Upper lobe of right lung (tissue), 1 donor: ENCODE results near the gene ALPL. TPM values are rescaled to one million over a fixed set of nuclear protein-coding genes. Genes with fewer than 3 reads are reported as not detected.

ENCODE experiments used
- ATAC-seq: fragments of 200-7000 bp; cut with Tn5 transposase; one replicate; pipeline ENCODE4 v1.9.1; 2020; ENCODE audit warnings: mild to moderate bottlenecking, moderate library complexity
- DNase-seq: peaks from one replicate; pipeline ENCODE4 v3.0.0-alpha.2; 2020
- H3K27ac ChIP-seq: fragments of 200-600 bp; one replicate; pipeline ENCODE4 v1.8.0; 2022
- H3K27me3 ChIP-seq: fragments of 200-600 bp; one replicate; pipeline ENCODE4 v1.8.0; 2022; ENCODE audit warnings: mild to moderate bottlenecking
- H3K36me3 ChIP-seq: fragments of 200-600 bp; one replicate; pipeline ENCODE4 v1.8.0; 2022
- H3K4me1 ChIP-seq: fragments of 200-600 bp; one replicate; pipeline ENCODE4 v1.8.0; 2022
- H3K4me3 ChIP-seq: fragments of 200-600 bp; one replicate; pipeline ENCODE4 v1.8.0; 2022; ENCODE audit warnings: mild to moderate bottlenecking
- H3K9me3 ChIP-seq: fragments of 200-600 bp; one replicate; pipeline ENCODE4 v1.8.0; 2022
- intact Hi-C: fragments of 100-400 bp; cut with DNase I; formaldehyde crosslinking; loops from one replicate; pipeline ENCODE4 v1.11.0; 2022
- total RNA-seq: library from RNA; stranded (reverse); fragmentation: NEBNext Ultra II Directional; extraction: Animal tissue kit (Norgen Biotek cat#: 25700); gene quantifications from one replicate; pipeline ENCODE4 v1.2.1, GENCODE V29; 2021
- TF ChIP-seq, protein P1 (sequence below): fragments of 200-600 bp; IDR thresholded peaks from one replicate; pipeline ENCODE4 v1.8.0; 2022; ENCODE audit warnings: antibody characterized with exemption
- donor health status: DM: no; HTN: yes; CAD: no; lungs with severe emphysema.

Gene ALPL
- total RNA-seq, 1 donor from 2014 or later = 164 TPM

DNA sequence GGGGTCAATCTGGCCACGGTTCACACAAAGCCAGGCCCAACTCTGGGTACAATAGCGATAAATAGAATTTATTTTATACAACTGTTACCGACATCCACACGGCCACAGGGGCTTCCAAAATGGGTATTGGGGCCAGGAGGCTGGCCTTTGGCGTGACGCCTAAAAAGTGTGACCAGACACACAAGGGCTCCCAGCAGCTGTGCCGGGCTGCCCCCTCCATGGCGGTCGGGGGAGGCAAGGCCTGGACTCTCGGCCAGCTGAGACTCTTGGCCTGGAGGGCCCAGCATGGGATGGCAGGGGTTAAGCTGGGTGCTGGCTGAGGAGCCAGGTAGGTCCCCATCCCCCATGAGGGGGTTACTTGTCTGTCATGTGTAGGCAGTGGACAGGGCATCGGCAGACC lies 87.0 kb downstream of the ALPL start:
- no peak overlapping the region for H3K27ac ChIP-seq
- DNase-seq (no peak), ATAC-seq (no peak)
- no peaks in the 10 kb centered on the region for H3K27me3 ChIP-seq
- H3K4me1 ChIP-seq = no peaks in the 10 kb centered on the region
- no peaks in the 10 kb centered on the region for H3K9me3 ChIP-seq
- intact Hi-C loops = no loop called here
- H3K4me3 ChIP-seq = no peak overlapping the region
- H3K36me3 ChIP-seq = no peaks in the 10 kb centered on the region
- TF ChIP-seq, protein P1, sequence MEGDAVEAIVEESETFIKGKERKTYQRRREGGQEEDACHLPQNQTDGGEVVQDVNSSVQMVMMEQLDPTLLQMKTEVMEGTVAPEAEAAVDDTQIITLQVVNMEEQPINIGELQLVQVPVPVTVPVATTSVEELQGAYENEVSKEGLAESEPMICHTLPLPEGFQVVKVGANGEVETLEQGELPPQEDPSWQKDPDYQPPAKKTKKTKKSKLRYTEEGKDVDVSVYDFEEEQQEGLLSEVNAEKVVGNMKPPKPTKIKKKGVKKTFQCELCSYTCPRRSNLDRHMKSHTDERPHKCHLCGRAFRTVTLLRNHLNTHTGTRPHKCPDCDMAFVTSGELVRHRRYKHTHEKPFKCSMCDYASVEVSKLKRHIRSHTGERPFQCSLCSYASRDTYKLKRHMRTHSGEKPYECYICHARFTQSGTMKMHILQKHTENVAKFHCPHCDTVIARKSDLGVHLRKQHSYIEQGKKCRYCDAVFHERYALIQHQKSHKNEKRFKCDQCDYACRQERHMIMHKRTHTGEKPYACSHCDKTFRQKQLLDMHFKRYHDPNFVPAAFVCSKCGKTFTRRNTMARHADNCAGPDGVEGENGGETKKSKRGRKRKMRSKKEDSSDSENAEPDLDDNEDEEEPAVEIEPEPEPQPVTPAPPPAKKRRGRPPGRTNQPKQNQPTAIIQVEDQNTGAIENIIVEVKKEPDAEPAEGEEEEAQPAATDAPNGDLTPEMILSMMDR = no peak

DNA sequence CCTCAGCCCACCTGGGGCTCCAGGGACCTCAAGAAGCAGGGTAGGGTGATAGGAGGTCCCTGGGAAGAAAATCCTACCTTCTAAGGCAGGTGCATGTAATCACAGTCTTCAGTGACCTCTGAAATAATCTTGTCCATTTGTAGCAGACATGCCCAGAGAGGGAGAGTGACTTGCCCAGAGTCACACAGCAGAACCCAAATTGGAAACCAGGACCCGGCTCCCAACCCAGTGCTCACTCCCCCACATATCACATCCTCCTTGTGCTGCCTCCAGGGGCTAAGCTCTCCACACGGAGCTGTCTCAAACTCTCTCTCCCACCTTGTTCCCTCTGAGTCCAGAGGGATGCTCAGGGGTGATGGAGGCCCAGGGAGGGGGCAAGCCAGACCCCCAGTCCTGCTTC lies 87.4 kb downstream of the ALPL start:
- H3K4me1 ChIP-seq = no peaks in the 10 kb centered on the region
- no peaks in the 10 kb centered on the region for H3K9me3 ChIP-seq
- ATAC-seq (no peak), DNase-seq (no peak)
- no peak overlapping the region for H3K27ac ChIP-seq
- no peaks in the 10 kb centered on the region for H3K27me3 ChIP-seq
- no peaks in the 10 kb centered on the region for H3K36me3 ChIP-seq
- intact Hi-C loops = no loop called here
- TF ChIP-seq, protein P1 = no peak
- no peak overlapping the region for H3K4me3 ChIP-seq

DNA sequence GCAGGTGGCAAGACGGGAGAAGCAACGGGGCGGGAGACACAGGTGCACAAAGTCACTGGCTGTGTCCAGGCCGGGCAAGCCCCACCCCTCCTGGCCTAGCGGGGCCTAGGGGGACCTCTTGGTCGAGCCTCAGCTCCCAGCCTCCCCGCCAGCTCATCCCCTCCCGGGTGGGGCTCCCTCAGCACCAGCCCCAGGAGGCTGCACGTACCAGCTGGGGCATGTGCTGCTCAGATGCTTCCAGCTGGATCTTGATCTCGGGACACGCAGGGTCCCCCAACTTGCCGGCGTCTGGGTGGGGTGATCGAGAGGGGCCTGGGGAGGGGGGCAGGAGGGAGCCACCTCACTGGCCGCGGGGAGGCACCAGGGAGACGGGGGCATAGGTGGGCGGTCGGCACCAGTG lies 88.5 kb downstream of the ALPL start:
- no peaks in the 10 kb centered on the region for H3K9me3 ChIP-seq
- ATAC-seq = no peak
- no peak overlapping the region for H3K4me3 ChIP-seq
- TF ChIP-seq, protein P1 = no peak
- no peaks in the 10 kb centered on the region for H3K27me3 ChIP-seq
- intact Hi-C loops = no loop called here
- H3K27ac ChIP-seq = no peak overlapping the region
- DNase-seq = no peak
- H3K36me3 ChIP-seq = no peaks in the 10 kb centered on the region
- H3K4me1 ChIP-seq = no peaks in the 10 kb centered on the region

- Histone ChIP-seq H3K27ac (no peak overlapping the region), H3K9me3 (no peaks in the 10 kb centered on the region), H3K4me3 (no peak overlapping the region), H3K4me1 (no peaks in the 10 kb centered on the region), H3K27me3 (no peaks in the 10 kb centered on the region), H3K36me3 (no peaks in the 10 kb centered on the region)
- TF ChIP-seq, protein P1 = no peak
- no peak for ATAC-seq
- no peak for DNase-seq
- intact Hi-C loops = no loop called here
These were observed 89.2 kb downstream of the ALPL start for GRCh38 chr1:21598417-21598816.

GRCh38 chr1:21598904-21599303 lies 89.7 kb downstream of the ALPL start:
- H3K4me3 ChIP-seq = no peak overlapping the region
- DNase-seq (no peak), ATAC-seq (no peak)
- H3K9me3 ChIP-seq = no peaks in the 10 kb centered on the region
- H3K4me1 ChIP-seq = no peaks in the 10 kb centered on the region
- intact Hi-C loops = no loop called here
- TF ChIP-seq, protein P1 = no peak
- no peaks in the 10 kb centered on the region for H3K36me3 ChIP-seq
- no peak overlapping the region for H3K27ac ChIP-seq
- H3K27me3 ChIP-seq = no peaks in the 10 kb centered on the region

GRCh38 chr1:21599402-21599801 lies 90.2 kb downstream of the ALPL start:
- H3K9me3 ChIP-seq = no peaks in the 10 kb centered on the region
- no peaks in the 10 kb centered on the region for H3K27me3 ChIP-seq
- intact Hi-C loops = no loop called here
- H3K27ac ChIP-seq = no peak overlapping the region
- TF ChIP-seq, protein P1 = no peak
- DNase-seq = peak; percentile 61
- no peaks in the 10 kb centered on the region for H3K36me3 ChIP-seq
- no peaks in the 10 kb centered on the region for H3K4me1 ChIP-seq
- no peak for ATAC-seq
- H3K4me3 ChIP-seq = no peak overlapping the region
